Endodermal cell (in vitro differentiated cells): ENCODE data around the gene ADH1B. TPM values are rescaled to one million over a fixed set of nuclear protein-coding genes. Genes with fewer than 3 reads are reported as not detected.

Experiments used
- DNase-seq: peaks from one replicate; pipeline ENCODE4 v3.0.0-alpha.2; 2017
- H3K27ac ChIP-seq: 2 replicates; pipeline ENCODE4 v1.5.1; 2013; ENCODE audit warnings: mild to moderate bottlenecking, low read depth, low read length, moderate library complexity
- H3K27me3 ChIP-seq: 2 replicates; pipeline ENCODE4 v1.6.1; 2013; ENCODE audit warnings: mild to moderate bottlenecking, low read length, moderate library complexity; ENCODE audit not compliant: insufficient read depth, control insufficient read depth, poor library complexity, severe bottlenecking
- H3K36me3 ChIP-seq: 2 replicates; pipeline ENCODE4 v1.7.0; 2013; ENCODE audit warnings: mild to moderate bottlenecking, low read length, moderate library complexity; ENCODE audit not compliant: control insufficient read depth, insufficient read depth
- H3K4me1 ChIP-seq: one replicate; pipeline ENCODE4 v1.7.0; 2013; ENCODE audit warnings: low read length; ENCODE audit not compliant: control insufficient read depth, insufficient read depth
- H3K4me3 ChIP-seq: 2 replicates; pipeline ENCODE4 v1.5.1; 2013; ENCODE audit warnings: mild to moderate bottlenecking, low read length, moderate library complexity
- H3K9ac ChIP-seq: 2 replicates; pipeline ENCODE4 v1.6.1; 2013; ENCODE audit warnings: mild to moderate bottlenecking, low read length, moderate library complexity; ENCODE audit not compliant: poor library complexity, severe bottlenecking; ENCODE audit errors: extremely low read depth
- H3K9me3 ChIP-seq: 2 replicates; pipeline ENCODE4 v1.6.1; 2013; ENCODE audit warnings: mild to moderate bottlenecking, low read length, moderate library complexity; ENCODE audit not compliant: control insufficient read depth
- H3K27ac Mint-ChIP-seq: 2 replicates; pipeline ENCODE4 v1.8.0; 2020; ENCODE audit warnings: mixed read lengths
- H3K27me3 Mint-ChIP-seq: 2 replicates; pipeline ENCODE4 v1.8.0; 2021; ENCODE audit warnings: mild to moderate bottlenecking, mixed read lengths; ENCODE audit not compliant: insufficient read depth
- H3K36me3 Mint-ChIP-seq: 2 replicates; pipeline ENCODE4 v1.8.0; 2020; ENCODE audit warnings: low read depth, mixed read lengths
- H3K4me1 Mint-ChIP-seq: 2 replicates; pipeline ENCODE4 v1.8.0; 2020; ENCODE audit warnings: mixed read lengths
- H3K4me3 Mint-ChIP-seq: 2 replicates; pipeline ENCODE4 v1.8.0; 2020; ENCODE audit warnings: mild to moderate bottlenecking, moderate library complexity, mixed read lengths
- H3K9me3 Mint-ChIP-seq: 2 replicates; pipeline ENCODE4 v1.8.0; 2020; ENCODE audit warnings: mild to moderate bottlenecking, mixed read lengths
- WGBS, 2 experiments: methylation state at CpG; one replicate each; pipeline versions ENCODE4 v1.1.5 to v1.1.7; 2013; ENCODE audit warnings: missing lambda C conversion rate in 2 of 2, mixed read lengths in 1 of 2; ENCODE audit not compliant: insufficient coverage in 1 of 2, insufficient read length in 1 of 2; 5-methylcytosine and 5-hydroxymethylcytosine counted together
- total RNA-seq, 2 donors: library from RNA; stranded (reverse); fragmentation: NEBNext Ultra II Directional in 1 of 2; extraction: Animal tissue kit (Norgen Biotek cat#: 25700) in 1 of 2; gene quantifications; 2 replicates in 1 of 2; 3 replicates in 1 of 2; pipeline ENCODE4 v1.2.1, GENCODE V29; 2021
- TF ChIP-seq, protein P1 (sequence below): fragments of 200-600 bp; sonication (generic); conservative IDR thresholded peaks from 2 replicates; pipeline ENCODE4 v1.5.0; 2021; ENCODE audit warnings: antibody characterized with exemption, mild to moderate bottlenecking

The ADH1B gene
- total RNA-seq, 2 donors from 2014 or later = not detected

DNA sequence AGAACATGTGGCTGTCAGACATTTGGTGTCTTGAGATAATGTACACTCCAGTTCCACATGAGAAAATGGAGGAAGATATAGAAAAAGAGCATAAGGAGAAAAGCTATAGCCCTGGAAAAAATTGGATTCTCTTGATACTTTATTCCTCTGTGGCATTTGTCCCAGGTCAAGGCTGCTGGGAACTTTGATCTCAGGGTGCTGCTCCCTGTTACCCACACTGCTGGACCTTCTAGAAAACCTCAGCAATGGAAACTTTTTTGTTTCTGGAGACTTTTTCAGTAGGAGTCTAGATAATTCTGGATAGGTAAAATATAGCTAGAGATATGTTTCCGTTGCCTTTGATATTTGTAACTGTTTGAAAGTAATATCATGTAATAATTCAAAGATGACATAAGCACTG is 20.2 kb upstream of the ADH1B start:
- H3K36me3 ChIP-seq = no peaks in the 10 kb centered on the region
- TF ChIP-seq, protein P1, sequence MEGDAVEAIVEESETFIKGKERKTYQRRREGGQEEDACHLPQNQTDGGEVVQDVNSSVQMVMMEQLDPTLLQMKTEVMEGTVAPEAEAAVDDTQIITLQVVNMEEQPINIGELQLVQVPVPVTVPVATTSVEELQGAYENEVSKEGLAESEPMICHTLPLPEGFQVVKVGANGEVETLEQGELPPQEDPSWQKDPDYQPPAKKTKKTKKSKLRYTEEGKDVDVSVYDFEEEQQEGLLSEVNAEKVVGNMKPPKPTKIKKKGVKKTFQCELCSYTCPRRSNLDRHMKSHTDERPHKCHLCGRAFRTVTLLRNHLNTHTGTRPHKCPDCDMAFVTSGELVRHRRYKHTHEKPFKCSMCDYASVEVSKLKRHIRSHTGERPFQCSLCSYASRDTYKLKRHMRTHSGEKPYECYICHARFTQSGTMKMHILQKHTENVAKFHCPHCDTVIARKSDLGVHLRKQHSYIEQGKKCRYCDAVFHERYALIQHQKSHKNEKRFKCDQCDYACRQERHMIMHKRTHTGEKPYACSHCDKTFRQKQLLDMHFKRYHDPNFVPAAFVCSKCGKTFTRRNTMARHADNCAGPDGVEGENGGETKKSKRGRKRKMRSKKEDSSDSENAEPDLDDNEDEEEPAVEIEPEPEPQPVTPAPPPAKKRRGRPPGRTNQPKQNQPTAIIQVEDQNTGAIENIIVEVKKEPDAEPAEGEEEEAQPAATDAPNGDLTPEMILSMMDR = no peak
- peaks cover 61% of the 10 kb centered on the region for H3K27me3 Mint-ChIP-seq
- 93% methylated on average over 1 of the region's 1 CpG; no CpG with 5 or more reads in 1 of the 2 experiments for WGBS, 2 experiments
- no peaks in the 10 kb centered on the region for H3K4me1 ChIP-seq
- no peak overlapping the region for H3K27ac Mint-ChIP-seq
- H3K4me3 Mint-ChIP-seq = no peak overlapping the region
- DNase-seq = no peak
- no peaks in the 10 kb centered on the region for H3K9me3 Mint-ChIP-seq
- H3K27ac ChIP-seq = no peak overlapping the region
- peaks cover 57% of the 10 kb centered on the region for H3K27me3 ChIP-seq
- no peak overlapping the region for H3K4me3 ChIP-seq
- H3K4me1 Mint-ChIP-seq = no peaks in the 10 kb centered on the region
- H3K9ac ChIP-seq = no peak overlapping the region
- H3K36me3 Mint-ChIP-seq = no peaks in the 10 kb centered on the region
- no peaks in the 10 kb centered on the region for H3K9me3 ChIP-seq

DNA sequence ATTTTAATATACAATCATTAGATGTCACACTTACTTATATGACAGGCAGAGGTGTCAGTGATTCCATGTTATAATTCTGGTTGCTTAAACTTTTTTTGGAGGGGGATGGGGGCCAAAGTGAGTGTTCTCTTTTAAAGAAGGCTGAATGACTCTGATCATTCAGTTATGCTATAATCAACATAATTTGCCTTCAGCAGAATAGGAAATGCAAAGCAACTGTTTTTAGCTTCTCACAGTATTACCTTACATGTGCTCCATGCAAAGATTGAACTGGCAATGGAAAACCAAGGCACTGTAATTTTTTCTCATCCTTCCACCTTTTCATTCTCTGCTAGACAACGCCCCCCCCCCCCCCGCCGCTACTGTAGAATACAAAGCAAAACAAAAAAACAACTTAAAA is 18.0 kb upstream of the ADH1B start:
- Histone ChIP-seq H3K9ac (no peak overlapping the region), H3K4me1 (no peaks in the 10 kb centered on the region), H3K27ac (no peak overlapping the region), H3K9me3 (no peaks in the 10 kb centered on the region), H3K4me3 (no peak overlapping the region), H3K27me3 (peaks cover 73% of the 10 kb centered on the region), H3K36me3 (no peaks in the 10 kb centered on the region)
- Mint-ChIP-seq H3K36me3 (no peaks in the 10 kb centered on the region), H3K4me1 (no peaks in the 10 kb centered on the region), H3K27ac (no peak overlapping the region), H3K4me3 (no peak overlapping the region), H3K9me3 (no peaks in the 10 kb centered on the region), H3K27me3 (peaks cover 77% of the 10 kb centered on the region)
- 91% methylated on average over 3 of the region's 3 CpGs; no CpG with 5 or more reads in 1 of the 2 experiments for WGBS, 2 experiments
- no peak for DNase-seq
- TF ChIP-seq, protein P1 = no peak

DNA sequence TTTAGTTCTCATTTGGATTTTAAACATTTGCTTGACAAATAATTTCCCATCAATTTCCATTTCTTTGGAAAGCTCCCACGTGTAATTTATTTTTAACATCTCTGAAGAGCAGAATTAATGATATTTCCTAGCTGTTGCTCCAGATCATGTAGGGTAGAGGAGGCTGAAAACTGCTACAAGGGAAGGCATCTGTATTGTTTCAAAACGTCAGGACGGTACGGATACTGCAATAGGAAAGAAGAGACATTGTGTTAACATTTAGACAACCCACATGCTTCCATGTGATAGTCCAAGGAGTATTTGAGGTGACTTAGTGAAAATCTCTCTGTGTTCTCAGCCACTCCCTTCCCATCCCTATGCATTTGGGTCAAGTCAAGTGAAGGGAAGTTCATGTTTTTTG is 15.4 kb upstream of the ADH1B start:
- H3K27me3 ChIP-seq = peaks cover 88% of the 10 kb centered on the region
- 84 to 86% methylated on average over 3 to 4 of the region's 4 CpGs for WGBS, 2 experiments
- Mint-ChIP-seq H3K9me3 (peaks cover 2% of the 10 kb centered on the region), H3K4me1 (peaks cover 4% of the 10 kb centered on the region), H3K27ac (no peak overlapping the region), H3K36me3 (no peaks in the 10 kb centered on the region), H3K4me3 (no peak overlapping the region), H3K27me3 (peaks cover 86% of the 10 kb centered on the region)
- H3K27ac ChIP-seq = no peak overlapping the region
- H3K4me1 ChIP-seq = no peaks in the 10 kb centered on the region
- H3K9ac ChIP-seq = no peak overlapping the region
- TF ChIP-seq, protein P1 = no peak
- H3K9me3 ChIP-seq = peaks cover 15% of the 10 kb centered on the region
- no peaks in the 10 kb centered on the region for H3K36me3 ChIP-seq
- no peak overlapping the region for H3K4me3 ChIP-seq
- DNase-seq = no peak
